MM.1S (cell line): Measurements from ENCODE around the gene EMC1.

Experiments
- DNase-seq: peaks from one replicate; pipeline ENCODE4 v3.0.0-alpha.2; 2015
- H2AFZ ChIP-seq: fragments of 300-600 bp; sonication (generic); 2 replicates; pipeline ENCODE4 v1.6.0; 2016; ENCODE audit warnings: antibody characterized with exemption, low read length
- H3F3A ChIP-seq: fragments of 300-600 bp; sonication (generic); 2 replicates; pipeline ENCODE4 v1.6.1; 2016; ENCODE audit warnings: mild to moderate bottlenecking, antibody characterized with exemption, low read length, moderate library complexity, mixed read lengths; ENCODE audit not compliant: insufficient read depth
- H3K27ac ChIP-seq: fragments of 300-600 bp; sonication (generic); 2 replicates; pipeline ENCODE4 v1.5.1; 2016; ENCODE audit warnings: mild to moderate bottlenecking, low read length
- H3K27me3 ChIP-seq: fragments of 300-600 bp; sonication (generic); replicated peaks from 2 replicates; pipeline ENCODE4 v1.6.0; 2016; ENCODE audit warnings: low read length; ENCODE audit not compliant: insufficient read depth
- H3K36me3 ChIP-seq: fragments of 300-600 bp; sonication (generic); replicated peaks from 2 replicates; pipeline ENCODE4 v1.6.1; 2016; ENCODE audit warnings: mild to moderate bottlenecking, low read length, mixed read lengths; ENCODE audit not compliant: insufficient read depth
- H3K4me1 ChIP-seq: fragments of 300-600 bp; sonication (generic); 2 replicates; pipeline ENCODE4 v1.6.1; 2016; ENCODE audit warnings: low read length, mixed read lengths
- H3K4me2 ChIP-seq: fragments of 300-600 bp; sonication (generic); 2 replicates; pipeline ENCODE4 v1.6.0; 2016; ENCODE audit warnings: low read depth, low read length
- H3K4me3 ChIP-seq: fragments of 300-600 bp; sonication (generic); 2 replicates; pipeline ENCODE4 v1.5.1; 2016; ENCODE audit warnings: low read length, mixed read lengths
- H3K79me2 ChIP-seq: fragments of 300-600 bp; sonication (generic); 2 replicates; pipeline ENCODE4 v1.6.1; 2016; ENCODE audit warnings: mixed run types, low read length, mixed read lengths
- H3K9ac ChIP-seq: fragments of 300-600 bp; sonication (generic); 2 replicates; pipeline ENCODE4 v1.6.1; 2016; ENCODE audit warnings: low read length, mixed read lengths
- H3K9me2 ChIP-seq: fragments of 300-600 bp; sonication (generic); replicated peaks from 2 replicates; pipeline ENCODE4 v1.6.1; 2016; ENCODE audit warnings: mild to moderate bottlenecking, low read length, mixed read lengths; ENCODE audit not compliant: insufficient read depth
- H3K9me3 ChIP-seq: fragments of 300-600 bp; sonication (generic); replicated peaks from 2 replicates; pipeline ENCODE4 v1.6.1; 2016; ENCODE audit warnings: mild to moderate bottlenecking, low read length, mixed read lengths; ENCODE audit not compliant: insufficient read depth
- H4K20me1 ChIP-seq: fragments of 300-600 bp; sonication (generic); 2 replicates; pipeline ENCODE4 v1.6.1; 2016; ENCODE audit warnings: mild to moderate bottlenecking, low read length, moderate library complexity, mixed read lengths; ENCODE audit not compliant: insufficient read depth
- EZH2 ChIP-seq: fragments of 300-600 bp; sonication (generic); optimal IDR thresholded peaks from 2 replicates; pipeline ENCODE3; 2017; ENCODE audit warnings: low read depth, mild to moderate bottlenecking, antibody characterized with exemption, low read length, mixed read lengths
- EZH2phosphoT487 ChIP-seq: fragments of 300-600 bp; sonication (generic); IDR thresholded peaks from 2 replicates; pipeline ENCODE4 v1.6.1; 2018; ENCODE audit warnings: antibody characterized with exemption, low read length
- TF ChIP-seq, protein P1 (sequence below): fragments of 300-600 bp; sonication (generic); IDR thresholded peaks from 2 replicates; pipeline ENCODE4 v1.5.1; 2016; ENCODE audit warnings: antibody characterized with exemption, low read length, mixed read lengths

The EMC1 gene

DNA sequence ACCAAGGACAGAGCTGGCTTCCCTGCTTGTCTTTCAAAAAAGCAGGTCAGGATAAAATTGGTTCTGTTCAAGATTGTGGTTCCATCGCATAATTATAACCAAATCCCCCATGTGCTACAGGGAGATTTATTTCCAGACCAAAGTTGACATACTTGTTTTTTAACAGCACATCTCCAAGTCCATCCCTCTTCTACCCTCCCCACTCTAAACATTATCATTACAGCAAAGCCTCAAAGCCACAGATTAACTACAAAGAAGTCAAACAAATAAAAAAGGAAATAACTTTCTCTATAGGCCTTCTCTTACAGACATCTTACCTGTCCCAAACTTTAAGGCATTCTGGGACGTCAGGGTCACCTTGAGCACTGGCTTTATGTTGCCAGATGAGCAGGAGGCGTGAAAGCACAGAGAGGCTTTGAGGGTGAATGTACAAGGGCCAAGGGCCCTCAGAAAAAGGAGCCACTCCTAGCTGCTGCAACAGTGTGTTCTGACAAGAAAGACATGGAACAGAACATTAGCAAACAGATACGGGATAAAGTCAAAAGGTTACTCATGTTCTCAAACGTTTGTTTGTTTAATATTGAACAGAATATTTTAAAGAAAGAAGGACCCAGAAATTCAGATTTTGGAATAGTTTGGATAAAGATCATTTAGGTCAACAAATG, 72.5 kb downstream of the EMC1 start:
- H2AFZ ChIP-seq, result no peak overlapping the region
- H3K4me1 ChIP-seq, result no peaks in the 10 kb centered on the region
- H3F3A ChIP-seq, result no peaks in the 10 kb centered on the region
- H3K36me3 ChIP-seq, result peaks cover 15% of the 10 kb centered on the region; the same call in 1 of the 2 replicates
- no peak overlapping the region for H3K4me2 ChIP-seq
- no peak overlapping the region for H3K4me3 ChIP-seq
- TF ChIP-seq EZH2phosphoT487 (no peak), EZH2 (no peak)
- TF ChIP-seq, protein P1, sequence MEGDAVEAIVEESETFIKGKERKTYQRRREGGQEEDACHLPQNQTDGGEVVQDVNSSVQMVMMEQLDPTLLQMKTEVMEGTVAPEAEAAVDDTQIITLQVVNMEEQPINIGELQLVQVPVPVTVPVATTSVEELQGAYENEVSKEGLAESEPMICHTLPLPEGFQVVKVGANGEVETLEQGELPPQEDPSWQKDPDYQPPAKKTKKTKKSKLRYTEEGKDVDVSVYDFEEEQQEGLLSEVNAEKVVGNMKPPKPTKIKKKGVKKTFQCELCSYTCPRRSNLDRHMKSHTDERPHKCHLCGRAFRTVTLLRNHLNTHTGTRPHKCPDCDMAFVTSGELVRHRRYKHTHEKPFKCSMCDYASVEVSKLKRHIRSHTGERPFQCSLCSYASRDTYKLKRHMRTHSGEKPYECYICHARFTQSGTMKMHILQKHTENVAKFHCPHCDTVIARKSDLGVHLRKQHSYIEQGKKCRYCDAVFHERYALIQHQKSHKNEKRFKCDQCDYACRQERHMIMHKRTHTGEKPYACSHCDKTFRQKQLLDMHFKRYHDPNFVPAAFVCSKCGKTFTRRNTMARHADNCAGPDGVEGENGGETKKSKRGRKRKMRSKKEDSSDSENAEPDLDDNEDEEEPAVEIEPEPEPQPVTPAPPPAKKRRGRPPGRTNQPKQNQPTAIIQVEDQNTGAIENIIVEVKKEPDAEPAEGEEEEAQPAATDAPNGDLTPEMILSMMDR, result no peak
- no peaks in the 10 kb centered on the region for H4K20me1 ChIP-seq
- no peaks in the 10 kb centered on the region for H3K79me2 ChIP-seq
- no peaks in the 10 kb centered on the region for H3K9me2 ChIP-seq
- no peaks in the 10 kb centered on the region for H3K9me3 ChIP-seq
- H3K27ac ChIP-seq, result no peak overlapping the region
- no peak for DNase-seq
- no peaks in the 10 kb centered on the region for H3K27me3 ChIP-seq
- H3K9ac ChIP-seq, result no peak overlapping the region

DNA sequence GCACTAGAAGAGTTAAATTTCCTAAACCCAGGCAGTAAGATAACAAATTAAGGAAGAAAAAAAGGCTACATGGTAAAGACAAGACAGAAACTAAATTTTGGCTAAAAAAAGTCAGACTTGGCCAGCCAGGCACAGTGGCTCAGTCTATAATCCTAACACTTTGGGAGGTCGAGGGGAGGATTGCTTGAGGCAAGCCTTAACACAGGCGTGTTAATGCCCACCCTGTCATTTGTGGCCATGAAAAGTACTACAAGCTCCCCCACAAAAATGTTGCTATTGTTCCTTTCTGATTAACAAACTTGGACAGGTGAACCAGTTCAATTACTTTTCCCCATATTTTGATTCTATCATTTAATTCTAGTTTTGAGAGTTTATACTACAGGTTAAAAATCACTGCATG, 73.5 kb downstream of the EMC1 start:
- Histone ChIP-seq H3K9me3 (no peaks in the 10 kb centered on the region), H3K4me2 (no peak overlapping the region), H3K36me3 (peaks cover 12% of the 10 kb centered on the region; the same call in 1 of the 2 replicates), H4K20me1 (no peaks in the 10 kb centered on the region), H3K4me3 (no peak overlapping the region), H3K27me3 (no peaks in the 10 kb centered on the region), H3K9me2 (no peaks in the 10 kb centered on the region), H3K9ac (no peak overlapping the region), H3K4me1 (no peaks in the 10 kb centered on the region), H3F3A (no peaks in the 10 kb centered on the region), H3K79me2 (no peaks in the 10 kb centered on the region), H2AFZ (no peak overlapping the region), H3K27ac (no peak overlapping the region)
- DNase-seq, result no peak
- TF ChIP-seq EZH2 (no peak), EZH2phosphoT487 (no peak)
- TF ChIP-seq, protein P1, result no peak

DNA sequence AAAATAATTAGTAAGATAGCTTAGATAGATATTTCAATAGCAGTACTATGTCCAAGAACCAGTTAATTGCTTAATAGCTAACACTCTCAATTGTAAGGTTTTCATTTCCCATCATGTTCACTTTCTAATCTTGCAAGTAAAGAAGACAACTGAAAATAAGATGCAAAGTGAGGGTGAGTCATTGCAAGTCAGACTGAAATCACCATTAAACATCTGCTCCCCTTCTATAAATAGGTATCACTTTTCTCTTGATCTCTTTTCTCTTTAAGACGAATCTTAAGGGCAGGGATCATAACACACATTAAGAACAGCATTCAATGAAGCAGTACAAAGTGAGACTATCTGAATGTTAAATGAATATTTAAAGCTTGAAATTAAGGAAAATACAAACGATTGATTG, 81.7 kb downstream of the EMC1 start:
- Histone ChIP-seq H3K36me3 (peaks cover 21% of the 10 kb centered on the region; the same call in 1 of the 2 replicates), H3F3A (peaks cover 8% of the 10 kb centered on the region; the same call in 1 of the 2 replicates), H3K27ac (no peak overlapping the region), H3K9me2 (no peaks in the 10 kb centered on the region), H3K9me3 (no peaks in the 10 kb centered on the region), H3K27me3 (no peaks in the 10 kb centered on the region), H3K4me2 (no peak overlapping the region), H3K4me3 (no peak overlapping the region), H3K79me2 (no peaks in the 10 kb centered on the region), H4K20me1 (peaks cover 3% of the 10 kb centered on the region; the same call in 1 of the 2 replicates), H3K4me1 (peaks cover 5% of the 10 kb centered on the region), H3K9ac (no peak overlapping the region), H2AFZ (no peak overlapping the region)
- peak; percentile 34 for DNase-seq
- no peak for TF ChIP-seq EZH2phosphoT487
- no peak for TF ChIP-seq EZH2
- TF ChIP-seq, protein P1, result no peak
